ENCODE results near the gene GPLD1. TPM values are rescaled to one million over a fixed set of nuclear protein-coding genes. Genes with fewer than 3 reads are reported as not detected.

GPLD1 gene, protein sequence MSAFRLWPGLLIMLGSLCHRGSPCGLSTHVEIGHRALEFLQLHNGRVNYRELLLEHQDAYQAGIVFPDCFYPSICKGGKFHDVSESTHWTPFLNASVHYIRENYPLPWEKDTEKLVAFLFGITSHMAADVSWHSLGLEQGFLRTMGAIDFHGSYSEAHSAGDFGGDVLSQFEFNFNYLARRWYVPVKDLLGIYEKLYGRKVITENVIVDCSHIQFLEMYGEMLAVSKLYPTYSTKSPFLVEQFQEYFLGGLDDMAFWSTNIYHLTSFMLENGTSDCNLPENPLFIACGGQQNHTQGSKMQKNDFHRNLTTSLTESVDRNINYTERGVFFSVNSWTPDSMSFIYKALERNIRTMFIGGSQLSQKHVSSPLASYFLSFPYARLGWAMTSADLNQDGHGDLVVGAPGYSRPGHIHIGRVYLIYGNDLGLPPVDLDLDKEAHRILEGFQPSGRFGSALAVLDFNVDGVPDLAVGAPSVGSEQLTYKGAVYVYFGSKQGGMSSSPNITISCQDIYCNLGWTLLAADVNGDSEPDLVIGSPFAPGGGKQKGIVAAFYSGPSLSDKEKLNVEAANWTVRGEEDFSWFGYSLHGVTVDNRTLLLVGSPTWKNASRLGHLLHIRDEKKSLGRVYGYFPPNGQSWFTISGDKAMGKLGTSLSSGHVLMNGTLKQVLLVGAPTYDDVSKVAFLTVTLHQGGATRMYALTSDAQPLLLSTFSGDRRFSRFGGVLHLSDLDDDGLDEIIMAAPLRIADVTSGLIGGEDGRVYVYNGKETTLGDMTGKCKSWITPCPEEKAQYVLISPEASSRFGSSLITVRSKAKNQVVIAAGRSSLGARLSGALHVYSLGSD
- under 1 TPM; 0.42 to 0.58 TPM for total RNA-seq

DNA sequence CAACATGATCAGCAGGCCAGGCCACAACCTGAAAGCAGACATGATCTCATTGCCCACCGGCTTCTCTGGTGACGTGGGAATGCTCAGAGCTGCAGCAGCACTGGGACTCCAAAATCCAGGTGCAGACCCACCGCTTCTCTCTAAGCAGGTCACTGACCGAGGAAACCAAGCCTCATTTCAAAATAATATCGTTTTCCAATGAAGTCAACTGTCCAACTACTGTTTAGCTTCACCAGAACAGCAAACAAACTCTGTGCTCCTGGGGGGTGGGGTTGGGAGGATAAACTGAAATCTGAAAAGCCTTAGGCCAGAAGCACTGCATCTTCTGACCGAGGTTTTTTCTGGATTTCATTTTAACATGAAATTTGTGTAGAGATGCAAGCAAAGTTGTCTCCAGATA is at the start of gene GPLD1:
Gene GPLD1 (minus strand): TSS at position 109 of the 400 bp plus-strand sequence. CDS start 67 bp downstream, at position 42.
- Mint-ChIP-seq H3K4me1 (peaks cover 18% of the 10 kb centered on the region), H3K27ac (no peak within 1 kb of the TSS), H3K4me3 (no peak within 1 kb of the TSS), H3K9me3 (ENCODE audit: low read depth) (no peaks in the 10 kb centered on the region), H3K36me3 (no peaks in the 10 kb centered on the region), H3K27me3 (no peaks in the 10 kb centered on the region)
- DNase-seq: no peak
- CTCF ChIA-PET: no interaction called here
- ATAC-seq: no peak

DNA sequence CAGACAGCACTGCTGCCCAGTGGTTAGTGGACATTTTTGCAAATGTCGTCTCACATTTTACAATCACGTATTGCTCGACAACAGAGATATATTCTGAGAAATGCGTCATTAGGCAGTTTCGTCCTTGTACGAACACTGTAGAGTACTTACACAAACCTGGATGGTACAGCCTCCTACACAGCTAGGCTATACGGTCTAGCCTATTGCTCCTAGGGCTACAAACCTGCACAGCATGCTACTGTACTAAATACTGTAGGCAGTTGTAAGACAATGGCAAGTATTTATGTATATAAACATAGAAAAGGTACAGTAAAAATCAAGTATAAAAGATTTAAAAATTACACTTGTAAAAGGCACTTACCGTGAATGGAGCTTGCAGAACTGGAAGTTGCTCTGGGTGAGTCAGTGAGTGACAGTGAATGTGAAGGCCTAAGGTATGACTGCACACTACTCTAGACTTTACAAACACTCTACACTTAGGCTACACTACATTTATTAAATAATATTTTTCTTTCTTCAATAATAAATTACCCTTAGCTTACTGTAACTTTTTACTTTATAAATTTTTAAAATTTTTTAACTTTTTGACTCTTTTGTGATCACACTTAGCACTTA is 48.5 kb upstream of the GPLD1 start:
- no peaks in the 10 kb centered on the region for H3K9me3 Mint-ChIP-seq (ENCODE audit: low read depth)
- H3K36me3 Mint-ChIP-seq: no peaks in the 10 kb centered on the region
- H3K27me3 Mint-ChIP-seq: no peaks in the 10 kb centered on the region
- DNase-seq (no peak), ATAC-seq (no peak)
- no peaks in the 10 kb centered on the region for H3K4me1 Mint-ChIP-seq
- H3K27ac Mint-ChIP-seq: no peak overlapping the region
- no peak overlapping the region for H3K4me3 Mint-ChIP-seq
- CTCF ChIA-PET: interaction anchor here (1.6 to 2.2 kb wide), 2 partner anchors 9 to 12 kb away, joined by 4 to 9 read pairs; no protein-coding TSS in a partner anchor

DNA sequence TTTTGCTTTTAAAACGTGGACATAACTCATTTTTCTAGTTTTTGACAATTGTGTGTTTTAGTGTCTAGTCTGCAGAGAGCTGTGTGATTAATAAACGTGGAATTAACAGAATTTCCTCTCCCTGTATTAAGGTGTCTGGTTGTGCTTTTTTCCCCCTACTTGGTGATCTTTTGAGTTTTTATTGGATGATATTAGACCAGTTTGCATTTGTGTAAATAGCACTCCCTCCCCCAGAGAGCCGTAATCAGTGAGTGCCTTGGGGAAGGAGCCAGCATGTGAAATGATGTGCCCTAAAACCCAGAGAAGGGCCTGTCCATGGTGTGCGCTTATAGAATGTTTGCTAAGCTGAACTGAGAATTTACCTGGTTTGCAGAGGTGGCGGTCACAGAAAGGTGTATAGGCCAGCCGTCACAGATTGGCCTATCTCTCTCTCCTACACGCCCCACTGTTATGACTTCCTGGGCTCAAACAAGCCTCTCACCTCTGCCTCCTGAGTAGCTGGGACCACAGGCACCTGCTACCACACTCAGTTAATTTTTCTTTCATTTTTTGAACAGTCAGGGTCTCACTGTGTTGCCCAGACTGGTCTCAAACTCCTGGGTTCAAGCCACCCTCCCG is 47.8 kb upstream of the GPLD1 start:
- ATAC-seq: no peak
- CTCF ChIA-PET: interaction anchor here (1.2 to 1.6 kb wide), 3 partner anchors 9 to 44 kb away, joined by 3 to 4 read pairs (median 3); no protein-coding TSS in a partner anchor

DNA sequence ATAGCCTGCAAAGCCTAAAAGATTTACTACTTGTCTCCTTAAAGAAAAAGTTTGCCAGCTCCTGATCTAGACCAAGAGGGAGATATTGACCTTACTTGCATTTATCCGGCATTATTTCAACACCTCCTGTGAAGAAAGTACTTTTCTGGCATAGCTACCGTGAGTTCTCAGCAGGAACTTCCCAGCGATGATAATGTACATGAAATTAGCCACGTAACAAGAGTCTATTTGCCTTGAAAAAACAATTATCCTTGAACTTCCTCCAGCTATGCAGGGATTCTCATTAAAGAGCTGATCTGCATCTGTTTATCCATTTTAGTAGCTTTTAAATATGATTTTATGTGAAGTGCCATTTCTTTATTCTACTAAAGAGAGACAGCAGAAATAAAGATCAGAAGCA is 47.1 kb upstream of the GPLD1 start:
- Mint-ChIP-seq H3K4me3 (no peak overlapping the region), H3K27ac (no peak overlapping the region), H3K4me1 (no peaks in the 10 kb centered on the region), H3K36me3 (no peaks in the 10 kb centered on the region), H3K9me3 (ENCODE audit: low read depth) (no peaks in the 10 kb centered on the region), H3K27me3 (no peaks in the 10 kb centered on the region)
- no peak for ATAC-seq
- CTCF ChIA-PET: interaction anchor here (1.2 kb wide), 3 partner anchors 10 to 45 kb away, joined by 3 to 4 read pairs (median 3); no protein-coding TSS in a partner anchor
- DNase-seq: no peak

More for the DNA sequence above, 47.8 kb upstream of the GPLD1 start:
- H3K4me1 Mint-ChIP-seq: no peaks in the 10 kb centered on the region
- no peak for DNase-seq
- no peak overlapping the region for H3K27ac Mint-ChIP-seq
- no peaks in the 10 kb centered on the region for H3K27me3 Mint-ChIP-seq
- no peaks in the 10 kb centered on the region for H3K36me3 Mint-ChIP-seq
- no peaks in the 10 kb centered on the region for H3K9me3 Mint-ChIP-seq (ENCODE audit: low read depth)
- H3K4me3 Mint-ChIP-seq: no peak overlapping the region

DNA sequence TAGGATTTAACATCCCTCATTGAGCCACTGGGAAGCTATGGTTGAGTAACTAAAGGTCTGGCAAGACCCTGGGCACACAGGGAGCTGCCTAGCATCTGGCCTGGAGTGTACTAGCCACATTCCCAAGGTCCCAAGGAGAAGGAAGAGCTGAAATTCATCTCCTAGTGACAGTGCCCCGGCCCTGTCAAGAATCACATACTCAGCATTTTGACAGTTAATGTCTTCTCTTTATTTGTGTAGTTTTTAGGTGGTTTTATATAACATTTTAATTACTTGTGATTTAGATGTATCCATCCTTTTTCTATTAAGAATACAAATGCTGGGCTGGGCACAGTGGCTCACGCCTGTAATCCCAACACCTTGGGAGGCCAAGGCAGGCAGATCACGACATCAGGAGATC is 45.8 kb upstream of the GPLD1 start:
- Mint-ChIP-seq H3K27me3 (no peaks in the 10 kb centered on the region), H3K27ac (no peak overlapping the region), H3K36me3 (no peaks in the 10 kb centered on the region), H3K4me3 (no peak overlapping the region), H3K4me1 (no peaks in the 10 kb centered on the region), H3K9me3 (ENCODE audit: low read depth) (no peaks in the 10 kb centered on the region)
- DNase-seq (no peak), ATAC-seq (no peak)
- CTCF ChIA-PET: interaction anchor here (1.2 to 1.6 kb wide), 2 partner anchors 12 to 14 kb away, joined by 3 to 4 read pairs; no protein-coding TSS in a partner anchor

DNA sequence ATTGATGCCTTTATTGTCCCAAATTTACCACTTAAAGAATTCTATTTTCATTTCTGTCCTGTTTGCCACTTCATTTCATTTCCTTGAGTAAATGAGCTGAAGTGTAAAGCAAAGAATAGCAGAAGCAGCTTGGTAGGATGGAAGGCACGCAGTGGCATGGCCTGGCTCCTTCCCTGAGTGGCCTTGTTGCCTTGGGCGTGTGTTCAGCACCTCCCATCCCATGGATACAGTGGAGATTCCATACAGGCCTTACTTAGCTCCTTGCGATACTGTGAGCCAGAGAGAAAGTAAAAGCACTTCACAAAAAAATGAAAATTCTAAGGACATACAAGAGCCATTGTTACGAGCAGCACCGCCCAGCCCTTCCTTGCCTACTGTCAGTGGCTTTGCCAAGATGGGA is 45.0 kb upstream of the GPLD1 start:
- no peaks in the 10 kb centered on the region for H3K9me3 Mint-ChIP-seq (ENCODE audit: low read depth)
- CTCF ChIA-PET: interaction anchor here (1.0 to 1.6 kb wide), 2 partner anchors 12 to 13 kb away, joined by 3 read pairs; no protein-coding TSS in a partner anchor
- H3K27me3 Mint-ChIP-seq: no peaks in the 10 kb centered on the region
- H3K36me3 Mint-ChIP-seq: peaks cover 2% of the 10 kb centered on the region
- H3K27ac Mint-ChIP-seq: no peak overlapping the region
- no peaks in the 10 kb centered on the region for H3K4me1 Mint-ChIP-seq
- no peak overlapping the region for H3K4me3 Mint-ChIP-seq
- no peak for ATAC-seq
- no peak for DNase-seq

DNA sequence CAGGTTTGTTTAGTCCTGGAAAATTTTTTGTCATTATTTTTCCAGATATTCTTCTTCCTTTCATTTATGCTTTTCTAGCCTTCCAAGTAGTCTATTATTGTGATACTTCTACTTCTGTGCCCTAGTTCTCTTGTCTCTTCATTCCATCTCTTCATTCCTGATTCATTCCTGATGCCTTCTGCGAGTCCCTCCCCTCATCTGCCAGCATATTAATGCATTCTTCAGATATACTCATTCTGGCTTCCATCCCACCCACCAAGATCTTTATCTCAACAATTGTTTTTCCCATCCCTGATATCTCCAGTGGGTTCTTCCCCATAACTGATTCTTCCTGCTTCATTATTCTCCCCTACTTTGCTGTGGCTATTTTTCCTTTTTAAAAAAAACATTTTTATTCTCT is 40.6 kb upstream of the GPLD1 start:
- no peaks in the 10 kb centered on the region for H3K9me3 Mint-ChIP-seq (ENCODE audit: low read depth)
- CTCF ChIA-PET: interaction anchor here (1.1 to 1.3 kb wide), 2 partner anchors 10 to 99 kb away, joined by 3 to 5 read pairs; no protein-coding TSS in a partner anchor
- H3K4me1 Mint-ChIP-seq: peaks cover 2% of the 10 kb centered on the region
- no peak overlapping the region for H3K4me3 Mint-ChIP-seq
- H3K27me3 Mint-ChIP-seq: no peaks in the 10 kb centered on the region
- ATAC-seq (no peak), DNase-seq (no peak)
- H3K36me3 Mint-ChIP-seq: peaks cover 2% of the 10 kb centered on the region
- H3K27ac Mint-ChIP-seq: no peak overlapping the region

DNA sequence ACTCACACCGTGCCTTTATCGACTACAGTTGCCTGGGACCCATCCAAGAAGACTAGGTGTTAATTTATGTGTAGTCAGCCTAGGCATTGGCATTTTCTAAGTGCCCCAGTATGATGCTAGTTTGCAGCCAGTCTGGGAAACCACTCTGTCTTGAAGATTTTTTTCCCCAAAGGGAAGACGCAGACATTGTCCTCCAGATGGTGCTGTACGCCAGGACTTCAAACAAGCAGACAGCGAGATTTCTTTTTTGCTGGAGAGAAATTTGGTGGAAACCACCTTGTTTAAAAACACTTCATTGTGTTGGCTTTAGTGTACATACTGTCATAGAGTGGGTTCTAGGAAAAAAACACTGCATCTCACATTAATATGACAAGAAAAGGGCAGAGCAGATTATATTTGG is 35.4 kb upstream of the GPLD1 start:
- DNase-seq (peak; percentile 40), ATAC-seq (no peak)
- Mint-ChIP-seq H3K36me3 (no peaks in the 10 kb centered on the region), H3K4me3 (no peak overlapping the region), H3K9me3 (ENCODE audit: low read depth) (no peaks in the 10 kb centered on the region), H3K27me3 (no peaks in the 10 kb centered on the region), H3K27ac (no peak overlapping the region), H3K4me1 (peaks cover 2% of the 10 kb centered on the region)
- CTCF ChIA-PET: interaction anchor here (0.9 to 1.3 kb wide), 3 partner anchors 30 to 57 kb away, joined by 3 to 5 read pairs (median 3); partner anchors contain the start of gene ALDH5A1

DNA sequence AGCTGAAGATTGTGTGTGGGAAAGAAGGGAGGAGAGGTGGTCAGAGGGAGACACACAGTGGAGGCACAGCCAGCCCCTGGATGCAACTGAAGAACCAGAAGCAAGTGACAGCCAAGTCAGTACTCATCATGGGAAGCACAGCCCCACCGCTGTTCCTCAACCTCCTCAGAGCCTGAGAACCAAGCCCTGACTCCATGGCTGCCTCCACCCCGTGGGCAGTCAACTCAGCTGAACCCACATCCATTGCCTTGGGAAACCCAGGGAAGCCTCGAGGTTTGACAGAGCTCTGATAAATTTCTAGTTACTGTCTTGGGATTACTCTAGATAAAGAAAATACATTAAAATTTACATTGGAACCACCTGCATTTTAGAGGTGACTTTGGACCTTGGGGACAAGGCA is 35.0 kb upstream of the GPLD1 start:
- ATAC-seq (no peak), DNase-seq (peak; percentile 21)
- H3K36me3 Mint-ChIP-seq: no peaks in the 10 kb centered on the region
- no peaks in the 10 kb centered on the region for H3K27me3 Mint-ChIP-seq
- no peak overlapping the region for H3K4me3 Mint-ChIP-seq
- H3K9me3 Mint-ChIP-seq (ENCODE audit: low read depth): no peaks in the 10 kb centered on the region
- H3K27ac Mint-ChIP-seq: no peak overlapping the region
- CTCF ChIA-PET: interaction anchor here (0.9 to 1.3 kb wide), 3 partner anchors 30 to 57 kb away, joined by 3 to 5 read pairs (median 3); partner anchors contain the start of gene ALDH5A1
- H3K4me1 Mint-ChIP-seq: peaks cover 2% of the 10 kb centered on the region

DNA sequence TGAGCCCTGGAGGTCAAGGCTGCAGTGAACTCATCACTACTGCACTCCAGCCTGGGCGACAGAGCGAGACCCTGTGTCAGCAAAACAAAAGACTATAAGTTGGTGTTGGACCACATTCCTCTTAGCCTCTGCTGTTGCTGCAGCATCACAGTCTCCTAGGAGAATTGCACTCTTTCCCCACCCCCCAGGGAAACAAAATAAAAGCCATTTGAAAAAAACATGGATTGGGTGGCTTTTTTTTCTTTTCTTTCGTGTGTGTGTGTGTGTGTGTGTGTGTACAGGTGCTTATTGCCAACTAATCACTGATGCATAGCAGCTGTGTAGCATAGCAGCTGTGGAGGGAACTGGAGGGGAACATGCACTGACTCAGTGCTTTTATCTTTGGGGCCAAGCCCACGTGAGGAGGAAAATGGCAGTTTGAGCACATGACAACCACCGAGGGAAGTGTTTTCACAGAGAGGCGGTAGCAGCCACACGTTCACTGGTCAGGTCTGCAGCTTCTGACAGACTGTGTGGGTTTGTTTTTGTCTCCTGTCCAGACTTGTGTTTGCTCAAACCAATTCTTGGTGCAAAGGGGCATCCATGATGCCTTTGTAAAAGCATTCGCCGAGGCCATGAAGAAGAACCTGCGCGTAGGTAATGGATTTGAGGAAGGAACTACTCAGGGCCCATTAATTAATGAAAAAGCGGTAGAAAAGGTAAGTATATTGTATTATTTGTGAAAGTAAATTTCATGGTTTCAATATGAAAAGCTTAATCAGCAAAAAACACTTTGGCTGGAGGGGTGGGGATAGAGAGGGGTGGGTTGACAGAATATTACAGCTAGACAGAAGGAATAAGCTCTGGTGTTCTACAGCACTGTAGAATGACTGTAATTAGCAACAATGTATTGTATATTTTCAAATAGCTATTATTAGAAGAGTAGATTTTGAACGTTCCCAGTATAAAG is 33.1 kb upstream of the GPLD1 start:
- CTCF ChIA-PET: interaction anchor here (1.2 to 3.2 kb wide), 5 partner anchors 10 to 92 kb away, joined by 4 to 17 read pairs (median 4); partner anchors contain the start of gene ALDH5A1
- DNase-seq: peak; percentile 33
- H3K27me3 Mint-ChIP-seq: no peaks in the 10 kb centered on the region
- ATAC-seq: no peak
- no peak overlapping the region for H3K27ac Mint-ChIP-seq
- H3K4me1 Mint-ChIP-seq: peaks cover 7% of the 10 kb centered on the region
- no peaks in the 10 kb centered on the region for H3K36me3 Mint-ChIP-seq
- no peak overlapping the region for H3K4me3 Mint-ChIP-seq
- no peaks in the 10 kb centered on the region for H3K9me3 Mint-ChIP-seq (ENCODE audit: low read depth)

DNA sequence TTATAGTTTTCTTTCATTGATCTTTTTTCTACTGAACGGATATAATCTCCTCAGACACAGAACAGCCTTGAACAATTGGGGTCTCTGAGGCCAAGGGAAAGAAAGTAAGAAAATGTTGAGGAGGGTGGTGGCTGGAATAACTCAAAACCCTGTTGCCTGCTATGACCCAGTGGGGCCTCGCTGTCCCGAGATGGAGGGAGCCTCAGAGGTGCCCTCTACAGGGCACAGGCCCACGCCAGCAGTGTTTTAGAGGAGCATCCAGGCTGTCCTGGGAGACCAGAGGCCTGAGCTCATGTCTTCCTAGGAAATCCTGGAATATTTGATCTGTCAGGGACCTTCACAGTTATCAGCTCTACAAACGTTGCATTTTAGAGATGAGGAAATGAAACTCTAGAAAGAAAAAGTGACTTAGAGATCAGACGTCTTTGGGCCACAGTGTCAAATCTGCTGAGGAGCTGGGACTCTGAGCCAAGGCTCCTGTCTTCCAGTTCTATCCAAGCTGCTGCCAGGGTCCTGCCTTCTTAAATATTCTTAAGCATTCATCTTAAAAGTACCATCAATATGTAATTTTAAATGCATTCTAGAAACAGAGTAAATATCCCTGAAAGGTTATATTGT is 31.7 kb upstream of the GPLD1 start:
- no peaks in the 10 kb centered on the region for H3K36me3 Mint-ChIP-seq
- peak; percentile 53 for DNase-seq

More for the DNA sequence above, 31.7 kb upstream of the GPLD1 start:
- H3K27ac Mint-ChIP-seq: no peak overlapping the region
- no peaks in the 10 kb centered on the region for H3K9me3 Mint-ChIP-seq (ENCODE audit: low read depth)
- ATAC-seq: peak; percentile 82
- CTCF ChIA-PET: interaction anchor here (0.7 to 3.2 kb wide), 9 partner anchors 10 to 96 kb away, joined by 3 to 17 read pairs (median 3); partner anchors contain the start of gene ALDH5A1
- H3K4me1 Mint-ChIP-seq: peaks cover 6% of the 10 kb centered on the region
- no peak overlapping the region for H3K4me3 Mint-ChIP-seq
- no peaks in the 10 kb centered on the region for H3K27me3 Mint-ChIP-seq
